NCI-H1092 treated with DMSO at 0.1 percent for 48 hours (cell line): Measurements from ENCODE around the gene PEDS1.
"Not testable (repeated sequence)": the region's sequence is repeated elsewhere in the genome, so short reads cannot be mapped to it uniquely, and the experiment has no call there.

ENCODE experiments used
- DNase-seq: peaks from one replicate; lab custom pipeline; 2025; lab: John Stamatoyannopoulos, UW

The PEDS1 gene

GRCh38 chr20:50190251-50191064 is 36.9 kb upstream of the PEDS1 start, which contains the start of gene CEBPB:
Gene CEBPB, plus strand, starts transcription at chr20:50190830. Its CDS starts 204 bp downstream, at chr20:50191034.
- DNase-seq, result peak; percentile 54

- no peak for DNase-seq
Observed at GRCh38 chr20:50189681-50190250, 36.2 kb upstream of the PEDS1 start.

GRCh38 chr20:50188879-50189680 is 35.6 kb upstream of the PEDS1 start:
- no peak for DNase-seq

GRCh38 chr20:50188287-50188688 is 34.8 kb upstream of the PEDS1 start:
- no peak for DNase-seq

GRCh38 chr20:50187403-50188051 is 34.0 kb upstream of the PEDS1 start:
- DNase-seq, result no peak

GRCh38 chr20:50186987-50187402 is 33.5 kb upstream of the PEDS1 start:
- no peak for DNase-seq

GRCh38 chr20:50186151-50186885 is 32.8 kb upstream of the PEDS1 start:
- DNase-seq, result peak; percentile 72

GRCh38 chr20:50185426-50185825 is 31.9 kb upstream of the PEDS1 start:
- no peak for DNase-seq

GRCh38 chr20:50182346-50182745 is 28.8 kb upstream of the PEDS1 start:
- no peak for DNase-seq

- no peak for DNase-seq
Observed at GRCh38 chr20:50181344-50181743, 27.8 kb upstream of the PEDS1 start.

GRCh38 chr20:50178672-50179071 is 25.1 kb upstream of the PEDS1 start:
- not testable (repeated sequence) for DNase-seq

GRCh38 chr20:50175938-50176933 is 22.7 kb upstream of the PEDS1 start:
- no peak for DNase-seq

- no peak for DNase-seq
Observed at GRCh38 chr20:50174456-50174855, 20.9 kb upstream of the PEDS1 start.

- DNase-seq, result peak; percentile 9
Observed at GRCh38 chr20:50172347-50173013, 19.0 kb upstream of the PEDS1 start.

- DNase-seq, result no peak
Observed at GRCh38 chr20:50170549-50171220, 17.2 kb upstream of the PEDS1 start.

GRCh38 chr20:50169329-50169823 is 15.9 kb upstream of the PEDS1 start:
- peak; percentile 51 for DNase-seq

- peak; percentile 92 for DNase-seq
Observed at GRCh38 chr20:50165684-50166554, 12.4 kb upstream of the PEDS1 start.
